Measurements from ENCODE around the gene ZAP70. TPM values are rescaled to one million over a fixed set of nuclear protein-coding genes. Genes with fewer than 3 reads are reported as not detected.

Gene ZAP70
- total RNA-seq, 2 donors from 2014 or later, result 164 to 190 TPM

- H3K36me3 Mint-ChIP-seq (ENCODE audit: insufficient read depth in 2 of 2), result peaks cover 9 to 18% of the 10 kb centered on the region in 2 donors
- H3K4me3 Mint-ChIP-seq, result peak overlapping the region; percentile 9 to 57
- peak; percentile 86 to 88 for ATAC-seq (replicated peaks in 1 of 2)
- no peaks in the 10 kb centered on the region for H3K27me3 Mint-ChIP-seq (ENCODE audit: low read depth)
- peak; percentile 56 to 67 for DNase-seq
- H3K27ac Mint-ChIP-seq, result peak overlapping the region; percentile 12
- no peaks in the 10 kb centered on the region for H3K9me3 Mint-ChIP-seq
- H3K4me1 Mint-ChIP-seq (ENCODE audit: low read depth), result peaks cover 79% of the 10 kb centered on the region
Measured at GRCh38 chr2:97745474-97746174, 32.2 kb downstream of the ZAP70 start.

DNA sequence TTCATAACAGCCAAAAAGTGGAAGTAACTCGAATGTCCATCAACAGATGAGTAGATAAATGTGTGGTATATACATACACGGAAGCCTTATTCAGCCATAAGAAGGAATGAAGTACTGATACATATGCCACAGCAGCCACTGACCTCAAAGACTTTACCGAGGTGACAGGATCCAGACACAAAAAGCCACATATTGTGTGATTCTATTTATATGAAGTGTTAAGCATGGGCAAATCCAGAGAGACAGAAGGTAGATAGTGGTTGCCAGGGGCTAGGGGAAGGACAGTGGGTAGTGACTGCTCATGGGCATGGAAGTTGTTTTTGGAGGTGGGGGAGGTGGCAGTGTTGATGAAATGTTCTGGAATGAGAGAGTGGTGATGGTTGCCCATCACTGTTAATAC lies 33.9 kb downstream of the ZAP70 start:
- peaks cover 4 to 13% of the 10 kb centered on the region in 2 donors for H3K36me3 Mint-ChIP-seq (ENCODE audit: insufficient read depth in 2 of 2)
- H3K4me3 Mint-ChIP-seq, result no peak overlapping the region
- H3K27ac Mint-ChIP-seq, result no peak overlapping the region
- H3K9me3 Mint-ChIP-seq, result no peaks in the 10 kb centered on the region
- ATAC-seq (replicated peaks in 1 of 2) (peak; percentile 26 to 32), DNase-seq (peak in 1 of 2 donors; percentile 17)
- peaks cover 65% of the 10 kb centered on the region for H3K4me1 Mint-ChIP-seq (ENCODE audit: low read depth)
- H3K27me3 Mint-ChIP-seq (ENCODE audit: low read depth), result no peaks in the 10 kb centered on the region

DNA sequence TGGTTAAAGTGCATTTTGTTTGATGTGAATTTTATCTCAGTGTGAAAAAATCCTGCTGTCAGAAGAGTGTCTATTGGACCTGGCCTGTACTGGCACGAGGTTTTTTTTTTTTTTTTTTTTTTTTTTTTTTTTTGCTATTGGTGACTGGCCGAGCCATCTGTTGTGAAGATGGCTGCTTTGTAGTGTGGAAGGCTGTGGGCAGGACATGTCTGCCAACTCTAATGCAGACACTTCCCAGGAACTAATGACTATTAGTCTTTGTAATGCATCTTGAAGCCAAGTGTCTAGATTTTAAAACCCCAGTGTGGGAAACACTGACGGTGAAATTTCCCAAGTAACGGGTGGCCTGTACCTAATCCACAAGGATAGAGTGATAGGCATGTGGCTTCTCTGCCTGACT lies 34.3 kb downstream of the ZAP70 start:
- H3K4me3 Mint-ChIP-seq, result no peak overlapping the region
- H3K9me3 Mint-ChIP-seq, result no peaks in the 10 kb centered on the region
- H3K27ac Mint-ChIP-seq, result no peak overlapping the region
- H3K36me3 Mint-ChIP-seq (ENCODE audit: insufficient read depth in 2 of 2), result peaks cover 4 to 13% of the 10 kb centered on the region in 2 donors
- peaks cover 61% of the 10 kb centered on the region for H3K4me1 Mint-ChIP-seq (ENCODE audit: low read depth)
- ATAC-seq (replicated peaks in 1 of 2) (no peak), DNase-seq (no peak)
- H3K27me3 Mint-ChIP-seq (ENCODE audit: low read depth), result no peaks in the 10 kb centered on the region

DNA sequence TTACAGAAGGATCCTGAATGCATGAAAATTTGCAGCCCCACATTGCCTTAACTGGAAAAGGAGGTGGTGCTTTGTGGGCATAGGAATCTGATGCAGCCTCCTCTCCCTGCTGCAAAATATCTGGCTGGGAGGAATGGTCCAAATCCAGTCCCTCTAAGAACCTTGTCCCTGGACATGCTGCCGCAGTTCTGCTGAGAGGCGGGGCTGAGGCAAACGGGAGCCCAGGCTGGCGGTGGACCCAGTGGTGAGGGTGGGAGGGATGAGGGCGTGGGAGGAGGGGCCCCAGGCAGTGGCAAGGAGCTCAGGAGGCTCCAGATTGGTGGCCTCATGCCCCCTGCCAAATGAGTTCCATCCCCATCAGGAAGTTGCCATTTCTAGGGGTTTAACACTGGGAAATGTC lies 36.2 kb downstream of the ZAP70 start:
- Mint-ChIP-seq H3K27me3 (ENCODE audit: low read depth) (no peaks in the 10 kb centered on the region), H3K4me1 (ENCODE audit: low read depth) (peaks cover 43% of the 10 kb centered on the region), H3K9me3 (no peaks in the 10 kb centered on the region), H3K27ac (no peak overlapping the region), H3K4me3 (no peak overlapping the region), H3K36me3 (ENCODE audit: insufficient read depth in 2 of 2) (no peaks in the 10 kb centered on the region)
- no peak for DNase-seq
- ATAC-seq (replicated peaks in 1 of 2), result no peak

DNA sequence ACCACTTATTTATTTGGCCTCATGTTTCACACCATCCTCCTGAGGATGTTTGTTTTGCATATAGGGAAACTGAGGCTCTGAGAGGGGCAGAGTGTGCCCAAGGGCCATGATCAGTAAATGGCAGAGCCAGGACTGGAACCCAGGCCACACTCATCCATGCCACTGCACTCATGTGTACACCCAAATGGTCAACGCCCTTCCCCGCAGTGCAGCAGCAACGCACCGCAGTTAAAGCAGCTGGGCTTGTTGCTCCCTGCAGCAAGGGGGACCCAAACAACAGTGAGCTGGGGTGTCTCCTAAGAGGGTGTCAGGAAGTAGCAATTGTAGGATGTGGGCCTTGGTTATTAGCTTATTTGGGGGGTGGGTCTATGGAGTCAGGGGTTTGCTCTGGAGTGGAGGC lies 36.6 kb downstream of the ZAP70 start:
- Mint-ChIP-seq H3K4me3 (no peak overlapping the region), H3K9me3 (no peaks in the 10 kb centered on the region), H3K36me3 (ENCODE audit: insufficient read depth in 2 of 2) (no peaks in the 10 kb centered on the region), H3K27me3 (ENCODE audit: low read depth) (no peaks in the 10 kb centered on the region), H3K4me1 (ENCODE audit: low read depth) (peaks cover 38% of the 10 kb centered on the region), H3K27ac (no peak overlapping the region)
- ATAC-seq (replicated peaks in 1 of 2) (no peak), DNase-seq (no peak)

GRCh38 chr2:97751752-97752151 lies 38.4 kb downstream of the ZAP70 start:
- Mint-ChIP-seq H3K4me1 (ENCODE audit: low read depth) (peaks cover 21% of the 10 kb centered on the region), H3K36me3 (ENCODE audit: insufficient read depth in 2 of 2) (no peaks in the 10 kb centered on the region), H3K4me3 (no peak overlapping the region), H3K27me3 (ENCODE audit: low read depth) (no peaks in the 10 kb centered on the region), H3K27ac (no peak overlapping the region), H3K9me3 (no peaks in the 10 kb centered on the region)
- no peak for DNase-seq
- no peak for ATAC-seq (replicated peaks in 1 of 2)

- Mint-ChIP-seq H3K4me1 (ENCODE audit: low read depth) (peaks cover 13% of the 10 kb centered on the region), H3K4me3 (no peak overlapping the region), H3K36me3 (ENCODE audit: insufficient read depth in 2 of 2) (peaks cover 0 to 3% of the 10 kb centered on the region in 2 donors), H3K9me3 (no peaks in the 10 kb centered on the region), H3K27me3 (ENCODE audit: low read depth) (no peaks in the 10 kb centered on the region), H3K27ac (no peak overlapping the region)
- ATAC-seq (replicated peaks in 1 of 2) (no peak), DNase-seq (no peak)
Measured at GRCh38 chr2:97752342-97753334, 39.3 kb downstream of the ZAP70 start.

DNA sequence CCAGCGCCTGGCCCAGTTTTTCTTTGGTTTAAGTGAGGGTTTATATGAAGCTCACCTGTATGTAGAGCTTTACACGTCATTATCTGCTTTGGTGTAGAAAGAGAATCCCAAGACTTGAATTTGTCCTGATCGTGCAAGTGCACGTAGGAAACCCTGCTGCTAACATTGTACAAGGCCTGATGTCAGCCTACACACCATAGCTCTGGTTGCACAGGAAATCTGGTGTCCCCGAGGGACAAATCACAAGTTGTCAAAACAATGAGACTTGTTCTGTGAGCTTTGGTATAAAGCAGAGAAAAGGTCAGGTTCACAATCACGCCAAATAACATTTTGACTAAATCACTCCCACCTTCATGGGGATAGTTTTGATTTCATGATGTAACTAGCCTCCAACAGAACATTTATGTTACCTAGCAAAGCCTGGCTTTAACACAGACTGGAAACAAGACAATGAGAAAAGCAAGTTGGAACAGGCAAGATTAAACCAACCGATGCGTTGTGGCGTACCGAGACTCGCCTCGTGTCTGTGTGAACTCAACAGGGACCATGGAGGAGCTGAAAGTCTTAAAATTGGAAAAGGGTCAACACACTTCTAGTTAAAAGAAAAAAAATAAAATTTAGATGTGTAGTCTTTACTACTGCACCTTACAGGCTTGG lies 41.4 kb downstream of the ZAP70 start:
- no peaks in the 10 kb centered on the region for H3K9me3 Mint-ChIP-seq
- H3K4me3 Mint-ChIP-seq, result no peak overlapping the region
- no peak for DNase-seq
- H3K27ac Mint-ChIP-seq, result no peak overlapping the region
- ATAC-seq (replicated peaks in 1 of 2), result no peak
- no peaks in the 10 kb centered on the region for H3K4me1 Mint-ChIP-seq (ENCODE audit: low read depth)
- peaks cover 3 to 8% of the 10 kb centered on the region in 2 donors for H3K36me3 Mint-ChIP-seq (ENCODE audit: insufficient read depth in 2 of 2)
- no peaks in the 10 kb centered on the region for H3K27me3 Mint-ChIP-seq (ENCODE audit: low read depth)

DNA sequence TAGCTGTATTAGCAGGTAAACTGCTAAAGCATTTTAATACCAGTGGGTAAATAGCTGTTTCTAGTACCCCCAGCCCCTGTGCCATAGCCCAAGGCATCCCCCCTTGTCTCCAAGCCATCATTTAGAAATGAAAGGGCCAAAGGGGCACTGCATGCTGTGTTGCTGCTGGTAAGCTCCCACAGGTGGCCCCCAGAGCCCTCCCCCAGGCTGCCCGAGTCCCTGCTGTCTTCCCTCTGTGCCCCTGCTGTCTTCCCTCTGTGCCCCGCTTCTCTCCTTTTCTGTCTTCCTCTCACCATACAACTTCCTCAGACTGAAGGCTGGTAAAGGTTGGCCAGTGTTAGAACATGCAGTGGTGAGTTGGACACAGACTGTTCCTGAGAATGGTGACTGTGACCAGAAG lies 42.1 kb downstream of the ZAP70 start:
- Mint-ChIP-seq H3K9me3 (no peaks in the 10 kb centered on the region), H3K27me3 (ENCODE audit: low read depth) (no peaks in the 10 kb centered on the region), H3K4me1 (ENCODE audit: low read depth) (peaks cover 3% of the 10 kb centered on the region), H3K27ac (no peak overlapping the region), H3K36me3 (ENCODE audit: insufficient read depth in 2 of 2) (peaks cover 3 to 8% of the 10 kb centered on the region in 2 donors), H3K4me3 (no peak overlapping the region)
- no peak for ATAC-seq (replicated peaks in 1 of 2)
- DNase-seq, result no peak

GRCh38 chr2:97757062-97757461 lies 43.7 kb downstream of the ZAP70 start:
- H3K27me3 Mint-ChIP-seq (ENCODE audit: low read depth), result no peaks in the 10 kb centered on the region
- no peak overlapping the region for H3K4me3 Mint-ChIP-seq
- peaks cover 16% of the 10 kb centered on the region for H3K4me1 Mint-ChIP-seq (ENCODE audit: low read depth)
- ATAC-seq (replicated peaks in 1 of 2) (no peak), DNase-seq (no peak)
- no peak overlapping the region for H3K27ac Mint-ChIP-seq
- H3K9me3 Mint-ChIP-seq, result no peaks in the 10 kb centered on the region
- peaks cover 3 to 10% of the 10 kb centered on the region in 2 donors for H3K36me3 Mint-ChIP-seq (ENCODE audit: insufficient read depth in 2 of 2)

- Mint-ChIP-seq H3K36me3 (ENCODE audit: insufficient read depth in 2 of 2) (peaks cover 3 to 12% of the 10 kb centered on the region in 2 donors), H3K9me3 (no peaks in the 10 kb centered on the region), H3K27me3 (ENCODE audit: low read depth) (no peaks in the 10 kb centered on the region), H3K27ac (no peak overlapping the region), H3K4me3 (no peak overlapping the region), H3K4me1 (ENCODE audit: low read depth) (peaks cover 19% of the 10 kb centered on the region)
- no peak for ATAC-seq (replicated peaks in 1 of 2)
- no peak for DNase-seq
Measured at GRCh38 chr2:97758131-97758705, 44.8 kb downstream of the ZAP70 start.

DNA sequence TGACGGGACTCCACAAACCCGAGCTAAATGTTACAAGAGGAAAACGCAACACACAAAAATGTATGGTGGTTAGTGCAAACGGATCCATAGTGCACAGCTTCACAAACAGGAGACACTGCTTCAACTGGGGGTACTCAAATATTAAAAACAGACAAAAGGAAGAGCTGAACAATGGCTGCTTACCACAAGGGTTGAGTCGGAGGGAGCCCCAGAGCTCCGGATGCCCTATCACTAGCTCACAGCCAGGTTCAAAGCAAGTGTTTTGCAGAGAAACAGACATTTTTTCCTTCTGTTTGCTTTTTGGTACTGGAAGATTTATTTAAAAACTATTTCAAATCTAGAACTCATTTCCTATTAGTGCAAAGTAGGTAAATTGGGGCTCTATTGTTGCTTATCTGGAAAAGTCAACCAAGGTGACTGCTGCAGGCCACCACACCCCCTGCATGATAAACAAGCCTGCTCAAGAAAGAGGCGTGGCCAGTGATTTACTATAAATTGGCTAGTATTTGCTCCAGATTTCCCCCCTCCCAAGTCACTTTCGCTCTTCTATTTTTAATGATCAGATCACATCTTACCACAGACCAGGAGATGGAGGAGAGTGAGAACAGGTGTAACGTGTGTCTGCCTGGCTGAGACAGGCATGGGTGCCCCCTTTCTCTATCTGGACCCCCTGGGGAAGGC lies 46.5 kb downstream of the ZAP70 start:
- peak overlapping the region; percentile 33 for H3K27ac Mint-ChIP-seq
- H3K4me3 Mint-ChIP-seq, result peak overlapping the region in 1 of 2 donors; percentile 47
- no peak for ATAC-seq (replicated peaks in 1 of 2)
- peaks cover 19% of the 10 kb centered on the region for H3K4me1 Mint-ChIP-seq (ENCODE audit: low read depth)
- H3K36me3 Mint-ChIP-seq (ENCODE audit: insufficient read depth in 2 of 2), result peaks cover 3 to 12% of the 10 kb centered on the region in 2 donors
- H3K27me3 Mint-ChIP-seq (ENCODE audit: low read depth), result no peaks in the 10 kb centered on the region
- no peaks in the 10 kb centered on the region for H3K9me3 Mint-ChIP-seq
- no peak for DNase-seq
